CD4-positive, alpha-beta T cell treated with Interleukin-10 for 1 hour (primary cell): Measurements from ENCODE around the gene PSMD2.
A peak's percentile ranks its signal among the peaks of the same experiment; 100 is the strongest.
"Not testable (repeated sequence)": the region's sequence is repeated elsewhere in the genome, so short reads cannot be mapped to it uniquely, and the experiment has no call there.

Experiments used
- DNase-seq: peaks from one replicate; pipeline ENCODE4 v3.0.0-alpha.2; 2020

Gene PSMD2

DNA sequence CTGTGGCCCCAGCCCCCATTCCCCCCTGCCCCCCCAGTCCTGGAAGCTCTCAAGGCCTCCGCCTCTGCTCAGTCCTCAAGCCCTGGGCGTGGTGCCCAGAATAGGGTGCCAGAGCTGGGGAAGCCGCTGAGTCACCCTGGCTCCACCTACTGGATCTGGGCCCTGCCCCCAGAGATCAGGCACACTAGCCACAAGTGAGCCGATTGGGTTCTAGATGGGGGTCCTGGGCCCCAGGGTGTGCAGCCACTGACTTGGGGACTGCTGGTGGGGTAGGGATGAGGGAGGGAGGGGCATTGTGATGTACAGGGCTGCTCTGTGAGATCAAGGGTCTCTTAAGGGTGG, 21.0 kb downstream of the PSMD2 start:
- DNase-seq, result peak; percentile 33

DNA sequence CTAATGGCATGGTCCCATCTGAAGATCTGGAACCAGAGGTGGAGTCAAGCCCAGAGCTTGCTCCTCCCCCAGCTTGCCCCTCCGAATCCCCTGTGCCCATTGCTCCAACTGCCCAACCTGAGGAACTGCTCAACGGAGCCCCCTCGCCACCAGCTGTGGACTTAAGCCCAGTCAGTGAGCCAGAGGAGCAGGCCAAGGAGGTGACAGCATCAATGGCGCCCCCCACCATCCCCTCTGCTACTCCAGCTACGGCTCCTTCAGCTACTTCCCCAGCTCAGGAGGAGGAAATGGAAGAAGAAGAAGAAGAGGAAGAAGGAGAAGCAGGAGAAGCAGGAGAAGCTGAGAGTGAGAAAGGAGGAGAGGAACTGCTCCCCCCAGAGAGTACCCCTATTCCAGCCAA, 22.6 kb downstream of the PSMD2 start:
- no peak for DNase-seq

- no peak for DNase-seq
Observed at GRCh38 chr3:184322731-184323487, 23.9 kb downstream of the PSMD2 start.

DNA sequence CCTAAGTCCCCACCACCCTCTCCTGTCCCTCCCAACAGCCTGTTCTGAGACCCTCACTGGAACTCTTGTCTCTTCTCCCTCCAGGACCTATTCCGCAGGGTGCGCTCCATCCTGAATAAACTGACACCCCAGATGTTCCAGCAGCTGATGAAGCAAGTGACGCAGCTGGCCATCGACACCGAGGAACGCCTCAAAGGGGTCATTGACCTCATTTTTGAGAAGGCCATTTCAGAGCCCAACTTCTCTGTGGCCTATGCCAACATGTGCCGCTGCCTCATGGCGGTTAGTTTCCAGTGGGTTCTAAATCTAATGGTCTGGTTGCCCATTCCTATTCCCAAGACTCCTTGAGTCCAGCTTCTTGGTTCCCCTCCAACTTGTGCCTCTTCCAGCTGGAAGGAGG, 24.7 kb downstream of the PSMD2 start:
- no peak for DNase-seq

DNA sequence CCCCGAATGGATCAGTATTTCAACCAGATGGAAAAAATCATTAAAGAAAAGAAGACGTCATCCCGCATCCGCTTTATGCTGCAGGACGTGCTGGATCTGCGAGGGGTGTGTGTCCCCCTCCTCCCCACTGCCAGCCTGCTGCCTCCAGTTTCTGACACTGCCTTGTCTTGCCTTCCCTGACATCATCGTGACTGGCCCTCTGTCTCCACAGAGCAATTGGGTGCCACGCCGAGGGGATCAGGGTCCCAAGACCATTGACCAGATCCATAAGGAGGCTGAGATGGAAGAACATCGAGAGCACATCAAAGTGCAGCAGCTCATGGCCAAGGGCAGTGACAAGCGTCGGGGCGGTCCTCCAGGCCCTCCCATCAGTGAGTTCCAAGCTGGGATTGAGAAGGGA, 26.2 kb downstream of the PSMD2 start:
- no peak for DNase-seq

GRCh38 chr3:184325715-184326369, 26.8 kb downstream of the PSMD2 start:
- DNase-seq, result no peak

- no peak for DNase-seq
Observed at GRCh38 chr3:184327171-184327570, 28.1 kb downstream of the PSMD2 start.

DNA sequence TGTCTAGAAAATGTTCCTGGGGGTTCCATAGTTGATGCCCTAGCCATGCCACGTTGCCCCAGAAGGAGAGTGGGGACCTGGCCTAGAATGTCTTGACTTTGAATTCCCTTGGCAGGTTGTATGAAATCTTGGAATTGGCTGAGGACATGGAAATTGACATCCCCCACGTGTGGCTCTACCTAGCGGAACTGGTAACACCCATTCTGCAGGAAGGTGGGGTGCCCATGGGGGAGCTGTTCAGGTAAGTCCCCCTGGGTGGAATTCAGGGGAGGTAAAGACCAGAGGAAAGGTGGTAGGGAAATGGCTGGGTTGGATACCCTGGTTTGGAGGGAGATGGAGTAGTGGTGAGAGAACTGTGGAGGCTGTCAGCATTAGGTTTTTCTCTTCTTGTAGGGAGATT, 29.5 kb downstream of the PSMD2 start:
- no peak for DNase-seq

DNA sequence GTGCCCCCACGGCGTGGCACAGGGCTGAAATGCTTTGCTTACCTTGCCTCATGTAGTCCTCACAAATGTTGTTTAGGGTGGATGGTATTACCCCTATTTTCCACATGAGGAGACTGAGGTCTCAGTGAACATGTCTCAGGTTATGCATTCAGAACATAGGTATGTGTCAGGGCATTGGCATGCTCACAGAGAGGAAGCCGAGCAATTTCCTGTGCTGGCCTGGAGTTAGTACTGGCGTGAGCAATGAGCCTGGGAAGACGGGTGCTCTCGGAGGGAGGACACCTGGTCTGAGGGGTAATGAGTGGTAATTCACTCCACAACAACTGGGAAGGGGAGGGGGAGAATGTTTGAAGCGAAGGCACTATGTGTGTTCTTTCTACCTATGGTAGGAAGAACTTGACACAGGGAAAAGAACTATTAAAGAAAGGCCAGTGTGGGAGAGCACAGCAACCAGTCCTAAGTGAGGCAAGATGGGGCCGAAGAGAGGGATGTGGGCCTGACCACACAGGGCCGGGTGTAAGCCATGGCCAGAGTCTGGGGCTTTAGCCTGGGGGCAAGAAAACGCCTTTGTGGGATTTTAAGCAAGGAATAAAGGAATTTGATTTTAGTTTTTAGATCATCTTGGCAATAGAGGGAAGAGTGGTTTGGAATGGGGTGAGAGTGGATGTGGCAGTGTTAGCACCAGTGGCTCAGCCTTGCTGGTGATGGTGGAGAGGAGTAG, 33.5 kb downstream of the PSMD2 start:
- DNase-seq, result no peak

- DNase-seq, result no peak
Observed at GRCh38 chr3:184333190-184333589, 34.1 kb downstream of the PSMD2 start.

- no peak for DNase-seq
Observed at GRCh38 chr3:184333700-184334099, 34.7 kb downstream of the PSMD2 start.

- peak; percentile 44 for DNase-seq
Observed at GRCh38 chr3:184334470-184335158, 35.6 kb downstream of the PSMD2 start.

- DNase-seq, result no peak
Observed at GRCh38 chr3:184335291-184335660, 36.2 kb downstream of the PSMD2 start.

- DNase-seq, result peak; percentile 91
Observed at GRCh38 chr3:184335661-184336546, 36.9 kb downstream of the PSMD2 start.

- no peak for DNase-seq
Observed at GRCh38 chr3:184336547-184337398, 37.7 kb downstream of the PSMD2 start.

DNA sequence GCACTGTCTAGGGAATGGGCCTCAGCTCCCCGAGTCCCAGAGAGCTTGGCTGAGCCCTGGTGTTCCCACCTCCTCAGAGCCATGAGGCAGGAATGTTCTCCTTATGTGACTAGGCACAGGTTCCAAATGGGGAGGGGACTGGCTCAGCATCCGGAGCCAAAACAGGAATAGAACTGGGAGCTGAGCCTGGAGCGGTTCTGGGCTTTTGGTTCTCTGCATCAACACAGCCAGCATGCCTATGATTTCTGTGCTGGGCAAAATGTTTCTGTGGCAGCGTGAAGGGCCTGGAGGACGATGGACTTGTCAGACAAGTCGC, 38.3 kb downstream of the PSMD2 start, which contains the start of gene FAM131A:
TSS of gene FAM131A (plus strand) at position 202 of the 316 bp plus-strand sequence. CDS start at position 233, 31 bp downstream.
- no peak for DNase-seq

- DNase-seq, result no peak
Observed at GRCh38 chr3:184337981-184338380, 38.9 kb downstream of the PSMD2 start.

GRCh38 chr3:184338511-184338945, 39.5 kb downstream of the PSMD2 start:
- peak; percentile 28 for DNase-seq

GRCh38 chr3:184339001-184339400, 40.0 kb downstream of the PSMD2 start:
- DNase-seq, result no peak

DNA sequence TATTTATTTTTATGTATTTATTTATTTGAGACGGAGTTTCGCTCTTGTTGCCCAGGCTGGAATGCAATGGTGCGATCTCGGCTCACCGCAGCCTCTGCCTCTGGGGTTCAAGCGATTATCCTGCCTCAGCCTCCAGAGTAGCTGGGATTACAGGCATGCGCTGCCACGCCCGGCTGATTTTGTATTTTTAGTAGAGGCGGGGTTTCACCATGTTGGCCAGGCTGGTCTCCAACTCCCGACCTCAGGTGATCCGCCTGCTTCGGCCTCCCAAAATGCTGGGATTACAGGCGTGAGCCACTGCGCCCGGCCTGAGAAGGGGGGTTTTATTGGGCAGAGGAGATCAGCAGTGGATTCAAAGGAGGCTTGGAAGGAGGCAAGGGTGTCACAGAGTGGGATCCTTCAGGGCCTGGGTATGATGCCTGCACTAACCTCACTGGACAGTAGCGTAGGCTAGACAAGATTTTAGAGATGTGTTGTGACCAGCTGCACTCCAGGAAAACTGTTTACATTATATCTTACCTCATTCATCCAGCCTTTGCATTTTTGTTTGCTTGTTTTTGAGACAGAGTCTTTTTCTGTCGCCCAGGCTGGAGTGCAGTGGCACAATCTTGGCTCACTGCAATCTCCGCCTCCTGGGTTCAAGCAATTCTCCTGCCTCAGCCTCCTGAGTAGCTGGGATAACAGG, 40.6 kb downstream of the PSMD2 start:
- not testable (repeated sequence) for DNase-seq

- DNase-seq, result no peak
Observed at GRCh38 chr3:184341925-184342324, 42.9 kb downstream of the PSMD2 start.
